GM12878 (cell line): ENCODE results near the gene BRCA2. TPM values are rescaled to one million over a fixed set of nuclear protein-coding genes. Genes with fewer than 3 reads are reported as not detected.

Source experiments
- ATAC-seq: fragments of 200-7000 bp; cut with Tn5 transposase; 3 replicates; pipeline ENCODE4 v1.9.1; 2020; ENCODE audit warnings: mild to moderate bottlenecking, moderate library complexity
- BruUV-seq: library from RNA; stranded (reverse); fragments of 400-500 nt; replicated peaks from 2 replicates; lab custom pipeline; 2021; lab: Mats Ljungman, UMichigan
- CTCF ChIA-PET: fragments of 300-600 bp; sonication (Branson Sonifier 250); formaldehyde crosslinking; extraction: SDS; loops from one replicate; lab custom pipeline; 2021; ENCODE audit warnings: inconsistent platforms; lab: Yijun Ruan, JAX
- POLR2A ChIA-PET: fragments of 350-600 bp; formaldehyde crosslinking; extraction: SDS; loops from one replicate; lab custom pipeline; 2021; ENCODE audit warnings: inconsistent platforms; lab: Charles Lee
- RAD21 ChIA-PET: fragments of 300-600 bp; sonication (Branson Sonifier 250); formaldehyde crosslinking; loops from one replicate; lab custom pipeline; 2023; ENCODE audit warnings: antibody characterized with exemption; ENCODE audit not compliant: unreplicated experiment; lab: Charles Lee
- SMC1A ChIA-PET: fragments of 300-600 bp; sonication (Branson Sonifier 250); formaldehyde crosslinking; loops from one replicate; lab custom pipeline; 2023; ENCODE audit not compliant: unreplicated experiment, uncharacterized antibody; lab: Charles Lee
- DNase-seq: peaks from one replicate; pipeline ENCODE4 v3.0.0-alpha.2; 2011; ENCODE audit warnings: low read depth, low spot score
- FAIRE-seq: peaks from 3 replicates; lab custom pipeline; 2011; peaks lifted over from hg19 to GRCh38; lab: Jason Lieb, UNC
- H2AFZ ChIP-seq: 2 replicates; pipeline ENCODE4 v1.6.0; 2011; ENCODE audit warnings: low read depth, low read length, control low read depth; ENCODE audit not compliant: control insufficient read depth
- H3K27ac ChIP-seq: 2 replicates; pipeline ENCODE4 v1.5.1; 2011; ENCODE audit warnings: control low read depth; ENCODE audit not compliant: control insufficient read depth, insufficient read depth
- H3K27me3 ChIP-seq, 2 experiments: replicated peaks in 1 of 2; 2 replicates each; pipeline versions ENCODE4 v1.6.0 to v1.6.1; 2011; ENCODE audit warnings: low read length in 1 of 2; ENCODE audit not compliant: control insufficient read depth in 2 of 2, insufficient read depth in 2 of 2
- H3K36me3 ChIP-seq, 2 experiments: 2 replicates each; pipeline ENCODE4 v1.5.1; 2011; ENCODE audit warnings: low read length in 1 of 2; ENCODE audit not compliant: control insufficient read depth in 2 of 2, insufficient read depth in 2 of 2
- H3K4me1 ChIP-seq: 2 replicates; pipeline ENCODE4 v1.6.1; 2011; ENCODE audit warnings: mild to moderate bottlenecking, low read length, moderate library complexity, mixed read lengths; ENCODE audit not compliant: control insufficient read depth, insufficient read depth
- H3K4me2 ChIP-seq: 2 replicates; pipeline ENCODE4 v1.6.0; 2011; ENCODE audit warnings: control low read depth; ENCODE audit not compliant: control insufficient read depth, insufficient read depth
- H3K4me3 ChIP-seq: fragments of 200-600 bp; sonication (generic); 2 replicates; pipeline ENCODE4 v1.5.1; 2016
- H3K79me2 ChIP-seq: 2 replicates; pipeline ENCODE4 v1.6.0; 2011; ENCODE audit warnings: low read length; ENCODE audit not compliant: control insufficient read depth, insufficient read depth
- H3K9ac ChIP-seq: 2 replicates; pipeline ENCODE4 v1.8.0; 2011; ENCODE audit warnings: low read length, control low read depth, mixed read lengths; ENCODE audit not compliant: control insufficient read depth, insufficient read depth
- H3K9me3 ChIP-seq: replicated peaks from 3 replicates; pipeline ENCODE4 v1.5.1; 2011; ENCODE audit warnings: mild to moderate bottlenecking, low read length; ENCODE audit not compliant: control insufficient read depth, insufficient read depth
- H4K20me1 ChIP-seq: 2 replicates; pipeline ENCODE4 v1.6.0; 2011; ENCODE audit not compliant: control insufficient read depth, insufficient read depth
- CEBPB ChIP-seq, 2 experiments: fragments of 150-350 bp in 1 of 2; IDR thresholded peaks; 2 replicates each; pipeline ENCODE4 v1.6.1; 2012 to 2014; ENCODE audit warnings: low read depth in 2 of 2, low read length in 2 of 2, borderline replicate concordance in 1 of 2, inconsistent platforms in 1 of 2
- HDAC2 ChIP-seq: fragments of 200-600 bp; sonication (generic); IDR thresholded peaks from 2 replicates; pipeline ENCODE4 v1.6.1; 2017
- NFYA ChIP-seq: IDR thresholded peaks from 2 replicates; pipeline ENCODE4 v1.6.1; 2011; ENCODE audit warnings: low read depth, mild to moderate bottlenecking, low read length, improper control_type of control experiment, borderline replicate concordance
- NR2F1 ChIP-seq: fragments of 450-650 bp; conservative IDR thresholded peaks from 2 replicates; pipeline ENCODE4 v1.6.1; 2017; ENCODE audit warnings: mild to moderate bottlenecking
- SMAD5 ChIP-seq: IDR thresholded peaks from 2 replicates; pipeline ENCODE4 v1.6.1; 2016; ENCODE audit warnings: antibody characterized with exemption, low read depth
- SREBF2 ChIP-seq: IDR thresholded peaks from 2 replicates; pipeline ENCODE4 v1.6.1; 2012; ENCODE audit warnings: mild to moderate bottlenecking, low read length
- WGBS: methylation state at CpG from one replicate; pipeline ENCODE4 v1.1.6; 2016; ENCODE audit warnings: low lambda C conversion rate; ENCODE audit not compliant: insufficient replicate concordance, insufficient coverage; ENCODE audit errors: missing lambda C conversion rate; 5-methylcytosine and 5-hydroxymethylcytosine counted together
- in situ Hi-C: fragments of 300-500 bp; cut with MboI; formaldehyde crosslinking; loops from 9 replicates; pipeline ENCODE4 v1.14.3; 2018; ENCODE audit warnings: mixed read lengths
- intact Hi-C: fragments of 100-400 bp; cut with micrococcal nuclease; formaldehyde crosslinking; loops from one replicate; pipeline ENCODE4 v1.14.2; 2022; ENCODE audit not compliant: unreplicated experiment
- polyA plus RNA-seq, 11 experiments: library from polyadenylated mRNA; depleted of rRNA in 4 of 11; unstranded in 6 of 11; stranded (reverse) in 5 of 11; fragments of >200 nt; fragmentation: Nextera tagmentation in 4 of 11; fragmentation: Illumina TruSeq in 1 of 11; extraction: Ambion mirVana in 4 of 11; extraction: Trizol in 1 of 11; gene quantifications; 1 replicate in 1 of 11; 2 replicates in 10 of 11; pipeline versions ENCODE4 v1.2.1 to v1.2.3, GENCODE V29; 2011 to 2016; ENCODE audit warnings: inconsistent platforms in 2 of 11, missing spikeins in 2 of 11, low read depth in 1 of 11
- total RNA-seq, 4 experiments: library from RNA; depleted of rRNA in 3 of 4; stranded (reverse); fragments of >200 nt in 3 of 4; fragmentation: Illumina TruSeq in 1 of 4; extraction: Trizol in 1 of 4; gene quantifications; 2 replicates each; pipeline versions ENCODE4 v1.2.1 to v1.2.3, GENCODE V29; 2013 to 2021
- TF ChIP-seq, protein P1 (sequence below): fragments of 450-650 bp; IDR thresholded peaks from 2 replicates; pipeline ENCODE4 v1.6.1; 2016; ENCODE audit warnings: mild to moderate bottlenecking, moderate library complexity, borderline replicate concordance
- TF ChIP-seq, protein P2 (sequence below): fragments of 450-650 bp; IDR thresholded peaks from 2 replicates; pipeline ENCODE4 v1.6.1; 2018; ENCODE audit warnings: mild to moderate bottlenecking, low read depth, moderate library complexity; ENCODE audit not compliant: partially characterized antibody
- TF ChIP-seq, protein P3 (sequence below): fragments of 450-650 bp; IDR thresholded peaks from 2 replicates; pipeline ENCODE4 v1.6.1; 2017; ENCODE audit warnings: mild to moderate bottlenecking

The BRCA2 gene
- total and polyA plus RNA-seq, 10 of the 15 experiments (the other 5 are each of a cell fraction or from before 2014, with no cell fraction given): 7.6 to 42.2 (median 23.9) TPM

DNA sequence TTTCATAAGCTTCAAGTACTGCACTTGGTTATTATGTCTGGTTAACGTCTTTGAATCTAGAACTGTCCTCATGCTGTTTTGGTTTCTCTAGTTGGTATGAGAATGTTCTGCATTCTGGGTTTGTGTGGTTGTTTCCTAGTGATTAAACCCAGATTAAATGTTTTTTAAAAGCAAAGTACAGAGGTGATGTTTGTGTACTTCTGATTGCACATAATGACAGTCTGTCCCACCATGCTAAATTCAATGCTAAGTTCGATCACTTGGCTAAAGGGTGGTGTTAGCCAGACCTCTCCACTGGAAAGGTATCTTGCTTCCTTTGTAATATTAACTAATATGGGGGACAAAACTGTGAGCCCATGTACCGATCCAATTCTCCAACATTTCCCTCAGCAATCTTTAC is 98.0 kb downstream of the BRCA2 start:
- no peak overlapping the region for H3K9ac ChIP-seq
- H2AFZ ChIP-seq: no peak overlapping the region
- no peaks in the 10 kb centered on the region for H3K27me3 ChIP-seq
- intact Hi-C loops: no loop called here
- no peak overlapping the region for H3K4me3 ChIP-seq
- POLR2A ChIA-PET: no interaction called here
- no TSS peak for BruUV-seq
- no peaks in the 10 kb centered on the region for H4K20me1 ChIP-seq
- H3K27ac ChIP-seq: no peak overlapping the region
- CTCF ChIA-PET: interaction anchor here (0.8 kb wide), 1 partner anchor 13 kb away, joined by 3 read pairs; no protein-coding TSS in a partner anchor
- whole genome bisulfite sequencing: 78% methylated on average over 3 of the region's 3 CpGs
- RAD21 ChIA-PET: no interaction called here
- no peak overlapping the region for H3K4me2 ChIP-seq
- no peak for FAIRE-seq
- TF ChIP-seq, protein P1, sequence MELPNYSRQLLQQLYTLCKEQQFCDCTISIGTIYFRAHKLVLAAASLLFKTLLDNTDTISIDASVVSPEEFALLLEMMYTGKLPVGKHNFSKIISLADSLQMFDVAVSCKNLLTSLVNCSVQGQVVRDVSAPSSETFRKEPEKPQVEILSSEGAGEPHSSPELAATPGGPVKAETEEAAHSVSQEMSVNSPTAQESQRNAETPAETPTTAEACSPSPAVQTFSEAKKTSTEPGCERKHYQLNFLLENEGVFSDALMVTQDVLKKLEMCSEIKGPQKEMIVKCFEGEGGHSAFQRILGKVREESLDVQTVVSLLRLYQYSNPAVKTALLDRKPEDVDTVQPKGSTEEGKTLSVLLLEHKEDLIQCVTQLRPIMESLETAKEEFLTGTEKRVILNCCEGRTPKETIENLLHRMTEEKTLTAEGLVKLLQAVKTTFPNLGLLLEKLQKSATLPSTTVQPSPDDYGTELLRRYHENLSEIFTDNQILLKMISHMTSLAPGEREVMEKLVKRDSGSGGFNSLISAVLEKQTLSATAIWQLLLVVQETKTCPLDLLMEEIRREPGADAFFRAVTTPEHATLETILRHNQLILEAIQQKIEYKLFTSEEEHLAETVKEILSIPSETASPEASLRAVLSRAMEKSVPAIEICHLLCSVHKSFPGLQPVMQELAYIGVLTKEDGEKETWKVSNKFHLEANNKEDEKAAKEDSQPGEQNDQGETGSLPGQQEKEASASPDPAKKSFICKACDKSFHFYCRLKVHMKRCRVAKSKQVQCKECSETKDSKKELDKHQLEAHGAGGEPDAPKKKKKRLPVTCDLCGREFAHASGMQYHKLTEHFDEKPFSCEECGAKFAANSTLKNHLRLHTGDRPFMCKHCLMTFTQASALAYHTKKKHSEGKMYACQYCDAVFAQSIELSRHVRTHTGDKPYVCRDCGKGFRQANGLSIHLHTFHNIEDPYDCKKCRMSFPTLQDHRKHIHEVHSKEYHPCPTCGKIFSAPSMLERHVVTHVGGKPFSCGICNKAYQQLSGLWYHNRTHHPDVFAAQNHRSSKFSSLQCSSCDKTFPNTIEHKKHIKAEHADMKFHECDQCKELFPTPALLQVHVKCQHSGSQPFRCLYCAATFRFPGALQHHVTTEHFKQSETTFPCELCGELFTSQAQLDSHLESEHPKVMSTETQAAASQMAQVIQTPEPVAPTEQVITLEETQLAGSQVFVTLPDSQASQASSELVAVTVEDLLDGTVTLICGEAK: no peak
- TF ChIP-seq SMAD5: no peak
- TF ChIP-seq, protein P2, sequence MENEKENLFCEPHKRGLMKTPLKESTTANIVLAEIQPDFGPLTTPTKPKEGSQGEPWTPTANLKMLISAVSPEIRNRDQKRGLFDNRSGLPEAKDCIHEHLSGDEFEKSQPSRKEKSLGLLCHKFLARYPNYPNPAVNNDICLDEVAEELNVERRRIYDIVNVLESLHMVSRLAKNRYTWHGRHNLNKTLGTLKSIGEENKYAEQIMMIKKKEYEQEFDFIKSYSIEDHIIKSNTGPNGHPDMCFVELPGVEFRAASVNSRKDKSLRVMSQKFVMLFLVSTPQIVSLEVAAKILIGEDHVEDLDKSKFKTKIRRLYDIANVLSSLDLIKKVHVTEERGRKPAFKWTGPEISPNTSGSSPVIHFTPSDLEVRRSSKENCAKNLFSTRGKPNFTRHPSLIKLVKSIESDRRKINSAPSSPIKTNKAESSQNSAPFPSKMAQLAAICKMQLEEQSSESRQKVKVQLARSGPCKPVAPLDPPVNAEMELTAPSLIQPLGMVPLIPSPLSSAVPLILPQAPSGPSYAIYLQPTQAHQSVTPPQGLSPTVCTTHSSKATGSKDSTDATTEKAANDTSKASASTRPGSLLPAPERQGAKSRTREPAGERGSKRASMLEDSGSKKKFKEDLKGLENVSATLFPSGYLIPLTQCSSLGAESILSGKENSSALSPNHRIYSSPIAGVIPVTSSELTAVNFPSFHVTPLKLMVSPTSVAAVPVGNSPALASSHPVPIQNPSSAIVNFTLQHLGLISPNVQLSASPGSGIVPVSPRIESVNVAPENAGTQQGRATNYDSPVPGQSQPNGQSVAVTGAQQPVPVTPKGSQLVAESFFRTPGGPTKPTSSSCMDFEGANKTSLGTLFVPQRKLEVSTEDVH: no peak
- TF ChIP-seq NR2F1: no peak
- TF ChIP-seq SREBF2: no peak
- TF ChIP-seq, protein P3, sequence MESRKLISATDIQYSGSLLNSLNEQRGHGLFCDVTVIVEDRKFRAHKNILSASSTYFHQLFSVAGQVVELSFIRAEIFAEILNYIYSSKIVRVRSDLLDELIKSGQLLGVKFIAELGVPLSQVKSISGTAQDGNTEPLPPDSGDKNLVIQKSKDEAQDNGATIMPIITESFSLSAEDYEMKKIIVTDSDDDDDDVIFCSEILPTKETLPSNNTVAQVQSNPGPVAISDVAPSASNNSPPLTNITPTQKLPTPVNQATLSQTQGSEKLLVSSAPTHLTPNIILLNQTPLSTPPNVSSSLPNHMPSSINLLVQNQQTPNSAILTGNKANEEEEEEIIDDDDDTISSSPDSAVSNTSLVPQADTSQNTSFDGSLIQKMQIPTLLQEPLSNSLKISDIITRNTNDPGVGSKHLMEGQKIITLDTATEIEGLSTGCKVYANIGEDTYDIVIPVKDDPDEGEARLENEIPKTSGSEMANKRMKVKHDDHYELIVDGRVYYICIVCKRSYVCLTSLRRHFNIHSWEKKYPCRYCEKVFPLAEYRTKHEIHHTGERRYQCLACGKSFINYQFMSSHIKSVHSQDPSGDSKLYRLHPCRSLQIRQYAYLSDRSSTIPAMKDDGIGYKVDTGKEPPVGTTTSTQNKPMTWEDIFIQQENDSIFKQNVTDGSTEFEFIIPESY: no peak
- TF ChIP-seq CEBPB (IDR thresholded peaks at IDR 0.05; ENCODE audit: borderline replicate concordance in 1 of 2, low read depth in 2 of 2, low read length in 2 of 2): no peak
- no peak for TF ChIP-seq HDAC2
- no peak for TF ChIP-seq NFYA
- SMC1A ChIA-PET: interaction anchor here (1.0 kb wide), 1 partner anchor 12 kb away, joined by 3 read pairs; no protein-coding TSS in a partner anchor
- no peaks in the 10 kb centered on the region; the same call in 2 of the 3 replicates for H3K9me3 ChIP-seq
- no peaks in the 10 kb centered on the region for H3K79me2 ChIP-seq
- H3K4me1 ChIP-seq: no peaks in the 10 kb centered on the region
- ATAC-seq: no peak
- no peak for DNase-seq
- in situ Hi-C loops: no loop called here
- H3K36me3 ChIP-seq: no peaks in the 10 kb centered on the region
